Thyroid gland (tissue), 4 donors: ENCODE results near the gene ACE. TPM values are rescaled to one million over a fixed set of nuclear protein-coding genes. Genes with fewer than 3 reads are reported as not detected.

ENCODE experiments used
- DNase-seq, 2 donors: peaks; one replicate each; pipeline ENCODE4 v3.0.0-alpha.2; 2019
- H3K27ac ChIP-seq, 3 donors: fragments of 200-600 bp; sonication (generic); 1 replicate in 2 of 3; 2 replicates in 1 of 3; pipeline ENCODE4 v1.5.1; 2016 to 2019; ENCODE audit warnings: mild to moderate bottlenecking in 1 of 3, moderate library complexity in 1 of 3
- H3K27me3 ChIP-seq: fragments of 200-600 bp; sonication (generic); one replicate; pipeline ENCODE4 v1.5.1; 2019
- H3K36me3 ChIP-seq, 2 donors: fragments of 200-600 bp; sonication (generic); one replicate each; pipeline ENCODE4 v1.5.1; 2016 to 2019
- H3K4me1 ChIP-seq, 2 donors: fragments of 200-600 bp; sonication (generic); one replicate each; pipeline ENCODE4 v1.5.1; 2017 to 2019
- H3K4me3 ChIP-seq, 3 donors: fragments of 200-600 bp; sonication (generic); replicated peaks in 1 of 3; 1 replicate in 2 of 3; 2 replicates in 1 of 3; pipeline ENCODE4 v1.5.1; 2016; ENCODE audit warnings: mild to moderate bottlenecking in 1 of 3
- H3K9me3 ChIP-seq: fragments of 200-600 bp; sonication (generic); one replicate; pipeline ENCODE4 v1.5.1; 2017
- CTCF ChIP-seq, 6 experiments: fragments of 200-600 bp in 3 of 6; fragments of 450-650 bp in 3 of 6; sonication (generic) in 3 of 6; IDR thresholded peaks; one replicate each; pipeline ENCODE4 v1.5.1; 2016 to 2019; ENCODE audit warnings: antibody characterized with exemption in 6 of 6, mild to moderate bottlenecking in 2 of 6, inconsistent platforms in 1 of 6, moderate library complexity in 1 of 6
- POLR2A ChIP-seq, 2 donors: fragments of 450-650 bp; IDR thresholded peaks; one replicate each; pipeline ENCODE4 v1.6.1; 2017; ENCODE audit warnings: antibody characterized with exemption in 2 of 2, mild to moderate bottlenecking in 2 of 2, moderate library complexity in 1 of 2
- WGBS, 2 donors: methylation state at CpG; one replicate each; pipeline ENCODE4 v1.1.5; 2017; 5-methylcytosine and 5-hydroxymethylcytosine counted together
- intact Hi-C: fragments of 100-400 bp; cut with DNase I; formaldehyde crosslinking; loops from one replicate; pipeline ENCODE4 v1.15.1; 2023
- total RNA-seq, 4 donors: library from RNA; depleted of rRNA; stranded (reverse); fragments of >200 nt; gene quantifications; one replicate each; pipeline ENCODE4 v1.2.3, GENCODE V29; 2016

Gene ACE
- total RNA-seq, 4 donors from 2014 or later: 1.1 to 12.7 (median 10.3) TPM

GRCh38 chr17:63494300-63494928 is 17.6 kb downstream of the ACE start:
- Histone ChIP-seq H3K4me3 (no peak overlapping the region), H3K9me3 (no peaks in the 10 kb centered on the region), H3K36me3 (no peaks in the 10 kb centered on the region), H3K27ac (no peak overlapping the region), H3K27me3 (no peaks in the 10 kb centered on the region), H3K4me1 (no peaks in the 10 kb centered on the region)
- TF ChIP-seq POLR2A (IDR thresholded peaks at IDR 0.05) (no peak), CTCF (IDR thresholded peaks at IDR 0.05) (no peak)
- no peak for DNase-seq
- intact Hi-C loops: no loop called here
- WGBS, 2 donors: 89% methylated on average over 12 of the region's 12 CpGs

DNA sequence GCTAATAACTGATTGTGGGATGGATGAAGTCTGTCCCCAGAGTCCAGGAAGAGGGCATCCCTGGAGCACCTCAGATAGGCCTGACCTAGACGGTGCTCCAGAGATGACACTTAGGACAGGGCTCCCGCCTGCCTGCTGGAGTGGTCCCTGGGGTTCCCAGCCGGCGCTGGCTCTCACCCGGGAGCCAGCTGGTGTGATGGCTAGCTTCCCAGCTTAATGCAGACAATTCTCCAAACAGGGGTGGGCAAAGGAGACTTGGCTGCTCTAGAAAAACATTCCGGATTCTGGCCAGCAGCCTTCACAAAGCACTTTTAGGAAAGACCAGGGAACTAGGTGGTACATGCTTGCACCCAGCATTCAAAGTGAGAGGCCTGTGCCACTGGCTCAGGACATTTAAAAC is 18.6 kb downstream of the ACE start:
- WGBS, 2 donors: 60 to 74% methylated on average over 1 to 6 of the region's 6 CpGs
- TF ChIP-seq CTCF (IDR thresholded peaks at IDR 0.05) (no peak), POLR2A (IDR thresholded peaks at IDR 0.05) (no peak)
- Histone ChIP-seq H3K4me3 (no peak overlapping the region), H3K27ac (no peak overlapping the region), H3K4me1 (no peaks in the 10 kb centered on the region), H3K36me3 (no peaks in the 10 kb centered on the region), H3K9me3 (no peaks in the 10 kb centered on the region), H3K27me3 (no peaks in the 10 kb centered on the region)
- intact Hi-C loops: no loop called here
- no peak for DNase-seq

GRCh38 chr17:63496177-63496576 is 19.3 kb downstream of the ACE start:
- Histone ChIP-seq H3K4me1 (no peaks in the 10 kb centered on the region), H3K36me3 (no peaks in the 10 kb centered on the region), H3K4me3 (no peak overlapping the region), H3K27ac (no peak overlapping the region), H3K27me3 (no peaks in the 10 kb centered on the region), H3K9me3 (no peaks in the 10 kb centered on the region)
- intact Hi-C loops: no loop called here
- WGBS, 2 donors: 86 to 100% methylated on average over 2 to 8 of the region's 12 CpGs
- TF ChIP-seq CTCF (IDR thresholded peaks at IDR 0.05): no peak
- no peak for TF ChIP-seq POLR2A (IDR thresholded peaks at IDR 0.05)
- DNase-seq: no peak

- Histone ChIP-seq H3K27ac (no peak overlapping the region), H3K36me3 (no peaks in the 10 kb centered on the region), H3K27me3 (no peaks in the 10 kb centered on the region), H3K9me3 (no peaks in the 10 kb centered on the region), H3K4me1 (no peaks in the 10 kb centered on the region), H3K4me3 (no peak overlapping the region)
- intact Hi-C loops: no loop called here
- WGBS, 2 donors: 85 to 89% methylated on average over 18 to 20 of the region's 36 CpGs
- no peak for TF ChIP-seq CTCF (IDR thresholded peaks at IDR 0.05)
- TF ChIP-seq POLR2A (IDR thresholded peaks at IDR 0.05): no peak
- no peak for DNase-seq
Observed at GRCh38 chr17:63496663-63497400, 20.0 kb downstream of the ACE start.
